HG02798 (cell line): ENCODE measurements around the gene FAF1.

Experiments used
- ATAC-seq: cut with Tn5 transposase; IDR thresholded peaks from one replicate; pipeline ENCODE4 v1.9.1; 2021; ENCODE audit warnings: mild to moderate bottlenecking; ENCODE audit not compliant: unreplicated experiment, poor library complexity

FAF1 gene

GRCh38 chr1:50978852-50979781 lies 19.1 kb upstream of the FAF1 start:
- no peak for ATAC-seq

GRCh38 chr1:50978144-50978851 lies 18.2 kb upstream of the FAF1 start:
- ATAC-seq: peak; percentile 40

GRCh38 chr1:50977575-50978143 lies 17.6 kb upstream of the FAF1 start:
- ATAC-seq: peak; percentile 68

GRCh38 chr1:50976890-50977574 lies 17.0 kb upstream of the FAF1 start:
- ATAC-seq: peak; percentile 68

GRCh38 chr1:50976111-50976889 lies 16.2 kb upstream of the FAF1 start:
- ATAC-seq: peak; percentile 3

GRCh38 chr1:50975436-50975835 lies 15.4 kb upstream of the FAF1 start:
- no peak for ATAC-seq

- no peak for ATAC-seq
Observed at GRCh38 chr1:50974618-50974935, 14.5 kb upstream of the FAF1 start.

GRCh38 chr1:50973875-50974617 lies 14.0 kb upstream of the FAF1 start:
- ATAC-seq: no peak

- no peak for ATAC-seq
Observed at GRCh38 chr1:50973255-50973654, 13.2 kb upstream of the FAF1 start.

- no peak for ATAC-seq
Observed at GRCh38 chr1:50972766-50973165, 12.7 kb upstream of the FAF1 start.

- ATAC-seq: no peak
Observed at GRCh38 chr1:50971748-50972305, 11.8 kb upstream of the FAF1 start.

GRCh38 chr1:50970931-50971582 lies 11.0 kb upstream of the FAF1 start:
- no peak for ATAC-seq

GRCh38 chr1:50970509-50970887 lies 10.4 kb upstream of the FAF1 start:
- no peak for ATAC-seq

- ATAC-seq: peak; percentile 27
Observed at GRCh38 chr1:50969611-50970508, 9.8 kb upstream of the FAF1 start, which contains the start of gene CDKN2C. Gene CDKN2C (plus strand): TSS chr1:50970245. CDS start chr1:50970369, 124 bp downstream.

GRCh38 chr1:50968821-50969610 lies 8.9 kb upstream of the FAF1 start:
- peak; percentile 21 for ATAC-seq

- ATAC-seq: peak; percentile 68
Observed at GRCh38 chr1:50968158-50968820, 8.2 kb upstream of the FAF1 start.
